GM18873 (cell line): Measurements from ENCODE around the gene FAM111A.

Experiments used
- ATAC-seq: cut with Tn5 transposase; IDR thresholded peaks from one replicate; pipeline ENCODE4 v1.9.1; 2021; ENCODE audit warnings: mild to moderate bottlenecking, moderate library complexity, moderate number of reproducible peaks; ENCODE audit not compliant: unreplicated experiment, low FRiP score

FAM111A gene

DNA sequence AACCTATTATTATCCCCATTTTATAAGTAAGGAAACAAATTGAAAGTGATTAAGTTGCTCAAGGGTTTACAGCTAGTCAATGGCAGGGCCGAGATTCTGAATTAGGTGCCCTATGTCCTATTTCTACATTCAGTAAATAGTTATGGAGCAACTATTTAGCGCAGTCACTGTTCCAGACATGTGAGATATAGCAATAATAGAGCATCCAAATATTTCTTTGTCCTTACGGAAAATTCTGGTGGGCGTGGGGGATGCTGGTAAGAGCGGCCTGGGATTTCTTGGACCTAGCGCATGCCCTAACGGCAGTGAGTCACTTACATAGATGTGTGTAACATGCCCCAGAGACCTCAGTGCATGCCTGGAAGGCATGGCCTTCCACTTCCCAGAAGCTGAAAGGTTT lies 33.7 kb downstream of the FAM111A start:
- ATAC-seq = no peak

DNA sequence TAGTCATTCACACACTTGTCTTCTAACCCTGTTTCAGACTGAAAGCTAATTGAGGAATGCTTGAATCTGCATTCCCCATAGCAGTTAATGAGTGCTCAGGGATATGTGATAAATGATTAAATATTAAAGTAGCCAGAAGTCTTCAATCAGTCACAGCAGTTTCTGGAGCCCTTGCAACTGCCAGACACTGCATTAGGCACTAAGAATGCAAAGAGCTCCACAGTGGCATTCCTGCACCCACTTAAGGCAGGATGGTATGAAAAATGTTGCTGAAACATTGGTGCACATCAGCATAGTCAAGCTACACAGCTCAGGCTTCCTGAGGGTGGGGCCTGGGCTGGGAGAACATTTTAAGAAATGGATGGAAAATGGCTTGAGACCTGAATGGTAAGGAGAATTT lies 35.7 kb downstream of the FAM111A start:
- no peak for ATAC-seq

DNA sequence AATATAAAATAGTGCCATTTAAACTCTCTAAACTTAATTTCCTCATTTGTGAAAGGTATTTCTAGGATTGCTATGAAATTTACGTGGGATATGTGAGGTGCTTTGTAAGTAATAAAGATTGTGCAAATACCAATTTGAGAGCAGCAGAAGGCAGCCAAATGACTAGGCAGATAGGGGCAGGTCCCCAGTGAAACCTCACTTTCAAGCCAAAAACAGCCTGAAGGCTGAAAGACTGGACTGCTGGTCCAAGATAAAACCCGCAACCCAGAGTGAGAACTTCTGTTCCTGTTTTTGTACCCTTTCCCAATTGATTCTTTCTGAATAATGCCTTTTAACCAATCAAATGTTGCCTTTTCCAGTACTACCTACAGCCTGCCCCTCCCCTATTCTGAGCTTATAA lies 36.5 kb downstream of the FAM111A start:
- ATAC-seq = no peak

GRCh38 chr11:59180168-59180776 lies 37.6 kb downstream of the FAM111A start:
- no peak for ATAC-seq

DNA sequence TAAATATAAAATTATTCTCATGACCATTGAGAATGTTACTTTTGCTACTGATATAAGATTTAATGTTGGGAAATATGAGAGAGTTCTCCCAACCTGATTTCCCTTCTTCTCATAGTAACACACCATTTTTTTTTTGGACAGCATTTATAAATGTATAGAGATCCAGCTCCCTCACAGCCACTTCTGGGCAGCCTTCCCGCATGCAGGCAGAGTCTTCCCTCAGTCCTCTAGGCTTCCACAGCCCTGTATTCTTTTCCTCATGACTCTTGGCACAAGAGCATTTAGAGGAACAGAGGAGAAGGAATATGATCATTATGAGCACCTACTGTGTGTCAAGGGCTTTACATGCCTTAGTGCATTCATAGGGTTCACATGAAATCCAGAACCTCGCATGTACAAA lies 38.3 kb downstream of the FAM111A start:
- no peak for ATAC-seq

DNA sequence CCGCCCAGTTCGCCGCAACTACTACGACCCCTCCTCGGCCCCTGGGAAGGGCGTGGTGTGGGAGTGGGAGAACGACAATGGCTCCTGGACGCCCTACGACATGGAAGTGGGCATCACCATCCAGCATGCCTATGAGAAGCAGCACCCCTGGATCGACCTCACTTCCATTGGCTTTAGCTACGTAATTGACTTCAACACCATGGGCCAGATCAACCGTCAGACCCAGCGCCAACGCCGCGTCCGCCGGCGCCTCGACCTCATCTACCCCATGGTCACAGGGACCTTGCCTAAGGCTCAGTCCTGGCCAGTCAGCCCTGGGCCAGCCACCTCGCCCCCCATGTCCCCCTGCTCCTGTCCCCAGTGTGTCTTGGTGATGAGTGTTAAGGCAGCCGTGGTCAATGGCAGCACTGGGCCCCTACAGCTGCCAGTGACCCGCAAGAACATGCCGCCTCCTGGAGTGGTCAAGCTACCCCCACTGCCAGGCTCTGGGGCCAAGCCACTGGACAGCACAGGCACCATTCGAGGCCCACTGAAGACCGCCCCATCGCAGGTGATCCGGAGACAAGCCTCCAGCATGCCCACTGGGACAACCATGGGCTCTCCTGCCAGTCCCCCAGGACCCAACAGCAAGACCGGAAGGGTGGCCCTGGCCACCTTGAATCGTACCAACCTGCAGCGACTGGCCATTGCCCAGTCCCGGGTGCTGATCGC lies 39.2 kb downstream of the FAM111A start:
- ATAC-seq = no peak

- ATAC-seq = no peak
These were observed 39.9 kb downstream of the FAM111A start for GRCh38 chr11:59182457-59183151.

GRCh38 chr11:59183771-59184170 lies 41.1 kb downstream of the FAM111A start:
- no peak for ATAC-seq

DNA sequence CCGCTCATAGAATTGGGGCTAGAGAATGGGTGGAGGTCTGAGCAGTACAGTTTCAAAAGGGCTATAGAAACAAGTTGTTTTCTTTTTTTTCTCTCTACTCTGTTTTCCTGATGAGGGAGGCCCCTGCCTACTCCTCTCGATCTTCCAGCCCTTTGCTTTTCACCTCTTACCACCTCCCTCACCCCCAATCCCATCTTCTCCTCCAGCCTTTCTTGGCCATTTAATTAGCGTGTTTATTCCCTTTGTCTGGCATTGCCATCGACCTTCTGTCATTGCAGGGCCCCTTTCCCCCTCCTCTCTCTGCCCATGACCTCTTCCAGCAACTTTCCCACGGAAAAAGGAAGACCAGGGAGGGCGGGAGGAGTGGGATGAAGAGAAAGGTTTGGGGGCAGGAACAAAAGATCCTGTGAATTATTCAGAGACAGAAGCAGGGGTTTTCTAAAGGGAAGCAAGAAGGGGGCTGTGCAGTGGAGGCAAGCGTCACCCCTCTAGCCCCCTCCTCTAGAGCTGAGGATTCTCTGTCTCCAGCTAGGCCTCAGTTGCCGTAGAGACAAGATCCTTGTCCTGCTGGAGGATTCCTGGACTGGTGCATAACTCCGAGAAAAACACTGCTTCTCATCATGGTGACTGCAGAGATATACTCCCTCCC lies 42.2 kb downstream of the FAM111A start:
- ATAC-seq = no peak

- no peak for ATAC-seq
These were observed 42.8 kb downstream of the FAM111A start for GRCh38 chr11:59185386-59185945.

DNA sequence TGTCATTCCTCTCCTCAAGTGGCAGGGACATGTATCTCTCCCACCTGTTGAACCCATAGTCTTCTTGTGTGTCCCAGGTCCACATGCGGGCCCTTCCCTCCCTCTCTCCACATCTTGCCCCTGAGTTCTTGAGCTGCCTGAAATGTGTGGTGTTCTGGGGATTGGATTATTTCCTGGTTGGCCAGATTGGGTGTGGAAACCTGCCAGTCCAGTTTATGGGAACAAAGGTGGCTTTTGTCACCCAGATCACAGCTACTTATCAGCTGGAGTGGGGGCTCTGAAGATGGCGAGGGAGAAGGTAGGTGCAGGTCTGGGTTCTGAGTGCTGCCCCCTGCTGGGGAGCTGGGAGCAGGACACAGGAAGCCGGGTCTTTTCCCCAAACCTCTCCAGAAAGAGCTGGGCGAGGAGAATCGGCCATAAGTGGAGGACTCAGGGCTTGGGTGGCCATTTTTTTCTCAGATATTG lies 43.5 kb downstream of the FAM111A start:
- no peak for ATAC-seq

- ATAC-seq = no peak
These were observed 44.4 kb downstream of the FAM111A start for GRCh38 chr11:59187035-59187434.

DNA sequence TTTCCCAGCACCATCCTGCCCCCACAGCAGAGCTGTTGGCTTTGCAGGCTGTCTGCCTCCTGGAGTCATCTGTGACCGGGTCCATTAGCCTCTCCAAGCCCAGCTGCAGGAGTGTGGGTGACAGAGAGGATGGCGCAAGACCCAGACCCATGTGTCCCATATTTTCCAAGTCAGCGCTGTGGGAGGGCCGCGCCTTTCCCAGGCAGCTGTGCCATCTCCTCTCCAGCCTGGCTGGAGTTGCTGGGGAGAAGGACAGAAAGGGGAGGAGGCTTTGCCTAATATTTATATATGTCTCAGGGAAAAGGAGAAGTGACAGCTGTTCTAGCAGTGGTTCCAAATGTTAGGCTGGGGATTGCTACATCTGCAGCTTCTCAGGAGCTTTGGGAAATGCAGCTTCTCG lies 44.9 kb downstream of the FAM111A start:
- ATAC-seq = no peak

DNA sequence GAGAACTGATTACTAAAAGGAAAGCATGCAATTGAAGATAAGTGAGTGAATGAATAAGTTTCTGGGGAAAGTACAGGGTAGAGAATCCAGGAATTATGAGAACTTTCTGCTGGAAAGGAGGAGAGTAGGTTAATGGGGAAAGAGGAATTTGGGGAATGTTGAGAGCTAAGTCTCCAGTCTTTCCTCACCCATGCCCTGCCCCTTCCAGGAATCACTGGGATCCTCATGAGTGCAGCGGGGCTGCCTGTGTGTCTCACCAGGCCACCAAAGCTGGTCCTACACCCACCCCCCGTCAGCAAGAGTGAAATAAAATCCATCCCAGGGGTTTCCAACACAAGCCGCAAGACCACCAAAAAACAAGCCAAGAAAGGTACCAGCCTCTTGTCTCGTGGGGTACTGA lies 46.3 kb downstream of the FAM111A start:
- no peak for ATAC-seq

- no peak for ATAC-seq
These were observed 47.3 kb downstream of the FAM111A start for GRCh38 chr11:59189986-59190385.

DNA sequence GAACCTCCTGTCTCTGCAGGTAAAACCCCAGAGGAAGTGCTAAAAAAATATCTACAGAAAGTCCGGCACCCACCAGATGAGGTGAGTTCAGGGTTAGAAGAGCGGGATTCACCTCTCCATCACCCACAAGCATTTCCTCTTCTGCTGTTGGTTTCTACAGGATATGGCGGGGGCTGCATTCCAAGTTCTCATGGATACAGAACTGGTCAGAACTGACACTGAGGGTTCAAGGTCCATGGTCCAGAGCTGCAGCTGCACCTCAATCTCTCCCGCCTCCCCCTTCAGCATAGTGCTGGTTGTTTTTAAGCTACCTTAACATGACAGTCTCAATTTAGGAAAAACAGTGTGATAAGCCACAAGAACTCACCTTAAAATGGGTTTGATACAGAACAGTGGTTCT lies 48.4 kb downstream of the FAM111A start:
- ATAC-seq = no peak

DNA sequence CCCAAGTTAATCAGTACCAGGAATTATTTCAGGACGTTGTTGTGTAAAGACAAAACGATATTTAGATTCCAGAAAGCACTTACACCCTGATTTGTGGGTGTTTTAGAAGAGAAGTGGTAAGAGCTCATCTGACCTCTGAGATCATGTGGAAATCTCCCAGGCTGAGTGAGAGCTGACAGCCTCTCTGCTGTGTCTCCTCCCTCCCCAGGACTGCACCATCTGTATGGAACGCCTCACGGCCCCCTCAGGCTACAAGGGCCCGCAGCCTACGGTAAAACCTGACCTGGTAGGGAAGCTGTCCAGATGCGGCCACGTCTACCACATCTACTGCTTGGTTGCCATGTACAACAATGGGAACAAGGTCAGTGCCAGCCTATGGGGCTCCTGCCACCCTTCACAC lies 49.2 kb downstream of the FAM111A start:
- ATAC-seq = no peak

DNA sequence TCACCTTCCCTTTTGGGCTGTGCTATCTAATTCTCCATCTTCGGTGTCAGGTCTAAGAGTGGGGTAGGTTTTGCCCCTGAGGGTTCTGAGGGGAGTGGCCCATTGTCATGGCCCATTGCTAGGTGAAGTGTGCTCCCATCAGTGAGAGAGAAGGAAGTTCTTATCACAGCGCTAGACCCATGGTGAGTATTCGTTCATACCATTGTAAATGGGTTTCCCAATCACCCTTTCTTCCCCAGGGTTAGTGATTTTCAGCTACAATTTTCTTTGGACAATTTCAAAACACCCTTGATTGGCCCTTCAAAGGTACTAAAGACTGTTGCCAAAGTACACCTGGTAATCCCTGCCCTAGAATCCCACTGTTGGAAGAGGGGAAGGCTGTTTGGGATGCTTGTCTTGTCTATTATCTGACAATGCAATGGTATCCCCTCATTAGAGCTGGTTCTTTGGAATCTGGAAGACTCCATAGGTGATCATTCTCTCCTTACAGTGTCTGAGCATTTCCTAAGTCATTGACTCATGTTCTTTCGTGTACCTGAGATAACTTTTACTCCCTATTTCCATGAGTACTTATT lies 49.9 kb downstream of the FAM111A start:
- ATAC-seq = no peak

DNA sequence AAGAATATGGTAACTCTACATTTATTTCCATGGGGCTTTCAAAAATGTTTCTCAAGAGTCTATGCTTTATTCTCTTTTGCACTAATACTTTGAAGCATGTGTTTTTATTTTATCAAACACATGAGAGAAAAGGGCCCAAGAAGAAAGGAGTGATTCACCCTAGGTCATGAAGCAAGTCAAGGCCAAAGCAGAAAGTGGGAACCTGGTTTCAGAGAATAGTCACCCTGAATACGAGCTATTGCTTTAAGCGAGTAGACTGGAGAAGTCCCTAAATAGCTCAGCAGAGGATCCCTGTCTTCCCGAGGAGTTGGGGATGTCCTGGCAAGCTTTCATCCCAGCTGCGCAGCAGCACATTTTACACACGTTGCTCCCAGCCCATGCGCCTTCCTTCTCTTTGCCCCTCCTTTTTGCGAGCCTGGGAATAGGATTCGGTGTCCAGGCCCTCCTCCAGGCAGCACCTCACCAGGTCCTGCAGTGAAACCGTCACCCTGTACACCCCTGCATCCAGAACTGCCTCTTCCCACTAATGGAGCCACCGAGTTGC lies 51.0 kb downstream of the FAM111A start:
- ATAC-seq = no peak

- ATAC-seq = no peak
These were observed 52.9 kb downstream of the FAM111A start for GRCh38 chr11:59195586-59195985.
